ENCODE measurements around the gene ZNF154.

GRCh38 chr19:57655443-57655842, 53.6 kb downstream of the ZNF154 start:
- no peak for TF ChIP-seq EZH2 (IDR thresholded peaks at IDR 0.05; ENCODE audit: borderline replicate concordance, low read depth, low read length, severe bottlenecking)
- TF ChIP-seq CTCF (IDR thresholded peaks at IDR 0.05; ENCODE audit: borderline replicate concordance, extremely low read depth, low read length, poor library complexity, severe bottlenecking) = no peak
